Measurements from ENCODE around the gene AUTS2. TPM values are rescaled to one million over a fixed set of nuclear protein-coding genes. Genes with fewer than 3 reads are reported as not detected.

The AUTS2 gene
- total RNA-seq, 1 donor from 2014 or later = 95.3 TPM

DNA sequence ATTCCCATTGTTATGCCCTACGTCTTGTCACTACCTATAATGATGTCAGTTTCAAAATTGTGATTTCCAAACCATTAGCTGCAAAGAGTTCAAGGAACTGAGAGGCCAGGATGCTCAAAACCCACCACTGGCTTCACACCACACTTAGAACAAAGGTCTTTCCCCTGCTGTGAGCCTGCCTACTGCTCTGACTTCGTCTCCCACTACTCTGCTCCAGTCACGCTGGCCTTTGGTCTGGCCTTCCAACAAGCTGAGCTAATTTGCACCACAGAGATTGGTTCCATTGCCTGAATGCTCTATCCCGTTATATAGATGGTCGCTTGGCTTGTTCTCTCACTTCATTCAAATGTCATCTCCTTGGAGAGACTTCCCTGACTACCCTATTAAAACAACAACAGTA is 961.5 kb downstream of the AUTS2 start:
- DNase-seq = no peak

DNA sequence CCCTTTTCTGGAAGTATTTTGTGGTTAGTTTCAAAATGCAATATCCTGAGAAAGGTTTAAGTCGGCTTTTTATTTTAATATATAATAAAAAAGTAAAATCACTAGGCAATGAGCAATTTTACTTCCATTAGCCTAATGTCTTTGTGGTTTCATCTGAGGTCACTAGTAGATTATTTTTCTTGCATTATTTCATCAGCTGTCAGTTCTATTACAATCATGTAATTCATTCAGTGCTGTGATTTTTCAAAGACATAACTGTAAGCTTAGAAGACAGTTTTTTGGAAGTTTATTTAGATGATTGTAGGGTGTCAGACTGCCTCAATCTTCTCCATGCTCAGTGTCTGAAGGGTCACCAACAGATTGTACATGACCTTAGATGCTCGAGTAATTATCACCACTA is 965.7 kb downstream of the AUTS2 start:
- no peak for DNase-seq

DNA sequence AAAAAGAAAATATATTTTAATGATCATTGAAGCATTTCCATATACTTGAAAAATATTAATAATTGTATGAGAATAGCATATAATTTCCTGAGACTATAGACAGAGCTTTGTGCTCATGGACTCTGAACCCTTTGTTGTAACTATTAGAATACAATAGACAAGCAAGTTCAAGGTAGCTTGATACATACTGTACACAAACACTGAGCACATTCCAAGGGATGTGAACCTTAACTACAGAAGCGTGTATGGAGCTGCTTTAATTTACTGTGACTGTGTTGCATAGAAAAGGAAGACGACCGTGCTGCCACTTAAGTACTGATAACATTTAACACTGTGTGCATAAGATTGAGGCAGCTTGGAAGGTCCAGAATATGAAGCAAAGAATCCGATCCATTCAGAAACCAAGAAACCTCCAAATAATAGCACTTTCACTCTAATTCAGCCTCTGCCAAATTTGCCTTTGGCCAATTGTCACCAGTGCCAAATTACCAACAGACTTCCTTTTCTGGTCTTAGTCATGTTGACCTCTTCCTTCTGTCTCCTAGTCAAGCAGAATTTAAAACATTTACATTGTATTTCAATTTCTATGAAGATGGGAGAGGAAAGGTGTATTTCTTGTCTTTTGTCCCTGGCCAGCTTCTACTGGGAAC is 967.6 kb downstream of the AUTS2 start:
- DNase-seq = no peak

DNA sequence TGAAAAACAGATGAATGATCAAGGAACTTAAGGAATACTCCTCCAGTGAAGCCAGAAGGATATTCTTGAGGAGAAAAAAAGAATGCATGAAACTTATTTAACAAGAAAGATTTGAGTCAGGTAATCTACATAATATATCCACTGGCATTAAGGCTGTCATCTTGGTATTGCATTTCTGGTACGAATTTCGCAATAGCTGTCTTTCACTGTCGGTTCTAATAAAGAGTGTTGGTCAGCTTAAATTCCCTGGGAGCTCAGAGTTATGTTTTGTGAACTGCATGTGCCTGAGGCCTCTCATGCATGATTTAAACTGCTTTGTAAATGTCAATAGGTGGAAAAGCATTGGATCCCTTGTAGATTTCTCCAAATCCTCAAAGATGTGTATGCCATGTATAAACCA is 968.4 kb downstream of the AUTS2 start:
- no peak for DNase-seq

DNA sequence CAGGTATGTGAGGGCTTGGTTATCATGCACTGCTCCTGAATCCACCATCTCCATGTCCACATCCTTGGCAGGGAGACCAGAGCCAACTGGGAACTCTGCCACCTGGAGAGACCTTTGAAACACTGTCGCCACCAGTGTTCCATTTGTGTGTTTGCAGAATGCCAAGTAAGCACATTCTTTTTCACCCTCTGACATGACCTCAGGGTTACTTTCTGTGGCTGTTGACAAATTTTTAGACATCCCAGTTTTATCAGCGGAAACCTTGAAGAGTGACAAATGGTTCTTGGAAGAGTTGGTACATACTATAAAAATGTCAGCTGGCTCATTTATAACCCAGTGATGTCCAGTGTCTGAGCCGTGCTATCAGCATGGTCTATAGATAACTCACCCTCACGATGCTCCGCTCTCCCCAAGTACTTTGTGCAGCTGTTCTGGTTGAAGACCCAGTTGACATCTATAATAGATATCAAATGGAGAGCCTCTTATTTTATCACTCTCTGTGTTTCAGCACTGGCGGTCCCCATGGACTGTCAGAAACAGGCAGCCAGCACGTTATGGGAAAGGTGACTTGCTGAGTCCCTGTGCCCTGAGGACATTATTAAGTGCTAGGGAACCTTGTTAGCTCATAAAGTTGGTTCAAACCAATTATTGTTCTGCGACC is 970.5 kb downstream of the AUTS2 start:
- DNase-seq = no peak

DNA sequence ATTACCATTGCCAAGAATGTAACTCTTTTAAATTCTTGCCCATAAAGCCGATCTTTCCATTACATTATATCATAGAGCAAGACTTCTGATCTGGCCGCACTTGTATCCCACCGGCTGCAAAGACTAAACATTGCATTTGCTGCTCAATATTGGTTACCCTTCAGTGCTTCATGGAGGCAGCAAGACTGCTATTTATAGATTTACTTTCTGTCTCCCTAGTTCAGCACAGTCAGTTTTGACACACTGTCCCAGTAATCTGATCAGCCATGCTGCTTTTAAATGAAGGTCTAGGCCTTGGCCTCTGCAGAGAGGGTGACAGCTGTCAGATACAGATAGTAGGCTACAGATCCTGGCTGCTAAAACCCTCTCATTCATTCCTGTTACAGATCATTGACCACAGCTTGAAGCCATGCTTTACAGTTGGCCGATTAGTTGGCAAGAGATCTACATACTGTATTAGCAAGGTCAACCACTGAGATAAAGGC is 971.1 kb downstream of the AUTS2 start:
- DNase-seq = no peak

DNA sequence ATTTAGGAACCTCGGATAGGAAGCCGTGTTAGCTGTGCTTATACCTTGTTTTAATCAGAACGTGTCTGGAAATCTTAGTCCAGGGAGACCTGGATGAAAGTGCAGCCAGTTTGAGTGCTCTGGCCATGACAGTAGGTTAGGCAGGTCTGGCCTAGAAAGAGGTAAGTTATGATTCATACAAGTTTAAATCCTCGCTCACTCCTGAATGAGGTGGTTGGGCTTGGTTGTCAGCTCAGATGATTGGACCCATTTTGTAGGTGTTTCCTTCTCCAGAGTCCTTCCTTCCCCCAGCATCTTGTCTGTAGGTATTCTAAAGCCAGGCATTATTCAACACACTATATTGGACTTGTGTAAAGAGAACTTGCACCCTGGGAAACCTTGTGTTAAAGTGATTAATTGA is 971.8 kb downstream of the AUTS2 start:
- DNase-seq = no peak

DNA sequence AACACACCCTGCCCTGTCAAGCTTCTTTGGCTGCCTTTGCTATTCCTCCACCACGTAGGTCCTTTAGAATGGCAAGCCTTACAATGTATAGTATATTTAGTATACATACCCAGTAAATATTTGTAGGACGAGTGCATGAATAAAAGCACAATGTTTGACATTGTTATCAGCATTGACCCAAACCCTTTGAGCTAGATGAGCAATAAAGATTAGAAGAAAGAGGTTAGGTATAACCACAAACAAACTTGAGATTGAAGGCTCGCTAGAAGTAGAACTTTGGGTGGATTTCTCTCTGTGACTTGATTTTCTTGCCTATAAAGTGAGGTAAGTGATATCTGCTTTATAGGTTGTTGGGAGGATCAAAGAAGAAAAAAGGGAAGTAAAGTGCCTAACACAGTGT is 972.7 kb downstream of the AUTS2 start:
- DNase-seq = no peak

DNA sequence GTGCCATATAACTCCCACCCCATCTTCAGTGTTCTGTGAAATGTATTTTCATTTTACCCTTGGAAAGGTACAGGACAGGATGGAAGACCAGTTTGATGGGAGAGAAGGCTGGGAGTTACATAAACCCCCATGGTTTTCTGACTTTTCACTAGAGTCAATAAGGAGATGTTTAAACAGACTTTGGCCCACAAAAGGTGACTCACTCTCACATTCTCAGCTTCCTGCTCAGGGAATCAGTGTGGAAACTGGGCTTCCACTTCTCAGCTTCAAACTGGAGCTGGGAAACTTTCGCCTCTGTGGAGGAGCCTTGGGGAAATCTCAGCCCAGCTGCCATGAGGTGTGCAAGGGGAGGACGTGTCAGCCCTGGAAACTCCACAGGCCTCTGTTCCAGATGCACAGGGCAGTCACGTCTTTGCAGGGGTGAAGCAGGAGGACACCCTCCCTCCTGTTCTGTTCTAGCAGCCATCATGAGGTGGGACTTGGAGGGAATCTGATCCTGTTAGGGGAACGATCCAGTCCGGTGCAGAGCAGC is 973.2 kb downstream of the AUTS2 start:
- no peak for DNase-seq

DNA sequence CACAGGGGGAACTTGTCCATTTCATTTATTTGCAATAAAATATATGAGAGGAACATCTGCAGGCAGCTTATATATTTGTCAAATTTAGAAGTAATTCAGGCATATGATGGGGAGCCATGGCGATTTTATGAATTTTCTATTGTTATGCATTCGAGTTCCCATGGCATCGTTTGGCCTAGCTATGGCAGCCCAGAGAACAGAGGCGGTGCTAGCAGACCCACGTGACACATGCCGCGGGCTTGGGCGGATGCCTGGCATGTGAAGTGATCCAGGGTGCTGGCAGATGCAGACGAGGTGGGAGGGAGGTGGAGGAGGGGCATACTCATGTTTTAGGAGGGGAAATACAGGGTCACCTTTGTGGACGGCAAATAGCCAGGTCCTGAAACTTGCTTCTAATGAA is 973.7 kb downstream of the AUTS2 start:
- DNase-seq = peak; percentile 5

DNA sequence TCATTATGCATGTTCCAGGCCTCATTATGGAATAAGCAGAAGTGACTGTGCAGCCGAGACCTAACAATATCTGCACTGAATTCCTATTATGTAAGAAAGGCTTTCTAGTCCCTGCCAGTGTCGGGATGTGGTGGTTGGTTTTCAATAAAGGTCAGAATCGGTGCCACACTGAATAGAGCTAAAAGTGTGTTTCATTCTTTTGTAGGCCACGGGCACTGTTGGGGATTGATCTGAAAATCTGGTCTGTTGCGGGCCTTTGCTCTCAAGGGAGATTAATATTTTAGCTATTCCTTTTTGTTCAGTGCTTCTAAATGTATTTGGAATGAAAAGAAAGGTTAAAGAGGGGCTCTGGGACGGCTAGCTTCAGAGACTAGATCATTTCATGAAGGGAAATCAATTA is 974.3 kb downstream of the AUTS2 start:
- no peak for DNase-seq

DNA sequence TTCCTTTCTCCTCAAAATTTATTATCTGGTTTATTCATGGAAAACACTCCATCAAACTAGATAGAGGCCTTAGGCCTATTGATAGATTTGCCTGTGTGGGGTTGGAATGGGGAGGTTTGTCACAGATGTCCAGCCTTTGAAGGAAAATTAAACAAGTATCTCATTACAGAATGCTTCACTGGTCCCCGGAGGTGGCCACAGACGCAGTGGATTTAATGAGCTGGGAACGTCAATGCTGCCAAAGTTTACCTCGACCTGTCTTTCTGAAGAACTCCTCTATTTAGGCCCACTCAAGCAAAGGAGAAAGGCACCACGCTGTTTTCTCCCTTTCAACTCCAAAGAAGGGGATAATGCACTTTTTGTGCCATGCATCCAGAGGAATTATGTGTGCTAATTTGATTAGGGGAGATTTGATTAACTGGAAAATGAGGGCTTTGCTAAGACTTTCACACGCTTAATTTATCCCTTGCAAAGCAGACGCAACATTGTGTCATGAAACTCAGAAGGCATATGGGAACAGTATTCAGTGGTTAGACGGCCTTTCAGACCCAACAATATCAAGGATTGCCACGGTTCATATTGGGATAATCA is 974.9 kb downstream of the AUTS2 start:
- no peak for DNase-seq

DNA sequence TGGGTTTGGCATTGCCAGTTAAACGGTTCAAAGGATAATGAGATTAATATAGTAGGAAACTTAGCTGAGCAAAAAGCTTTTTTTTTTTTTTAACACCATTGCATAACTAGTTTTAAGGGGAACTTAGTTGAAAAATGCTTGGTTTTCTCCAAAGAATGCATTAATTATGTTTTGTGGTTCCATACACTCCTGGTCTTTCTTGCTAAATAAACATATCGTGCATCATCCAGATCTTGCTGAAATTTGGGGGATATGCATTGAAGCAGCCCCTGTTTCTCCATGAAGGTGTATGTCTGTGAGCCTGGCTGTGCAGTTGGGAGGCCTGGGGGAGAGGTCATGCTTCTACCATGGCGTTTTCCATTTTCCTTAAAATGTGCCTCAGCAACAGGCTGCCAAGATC is 975.4 kb downstream of the AUTS2 start:
- no peak for DNase-seq

DNA sequence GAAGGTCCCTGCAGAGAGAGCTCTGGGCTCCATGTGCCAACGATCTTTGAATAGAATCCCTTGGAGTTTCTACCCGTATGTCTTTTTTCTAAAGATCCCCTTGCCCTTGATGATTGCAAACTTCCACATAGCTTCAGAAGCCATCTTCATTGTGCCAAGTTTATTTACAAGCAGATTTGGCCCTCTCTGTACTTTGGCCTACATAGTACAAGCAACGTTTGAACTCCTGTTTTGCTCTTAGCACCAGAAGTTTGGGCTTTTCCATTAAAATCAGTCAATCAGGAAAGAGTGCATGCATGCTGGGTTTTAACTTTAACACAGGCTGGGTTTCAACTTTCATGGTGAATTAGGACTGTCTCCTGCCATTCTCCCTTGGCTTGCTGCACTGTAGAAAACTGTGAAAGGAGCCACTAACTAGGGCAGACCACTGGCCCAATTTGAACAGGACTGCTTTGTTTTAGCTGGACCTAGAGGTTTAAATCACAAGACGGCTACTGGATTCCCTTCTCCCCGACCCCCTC is 976.1 kb downstream of the AUTS2 start:
- DNase-seq = no peak

DNA sequence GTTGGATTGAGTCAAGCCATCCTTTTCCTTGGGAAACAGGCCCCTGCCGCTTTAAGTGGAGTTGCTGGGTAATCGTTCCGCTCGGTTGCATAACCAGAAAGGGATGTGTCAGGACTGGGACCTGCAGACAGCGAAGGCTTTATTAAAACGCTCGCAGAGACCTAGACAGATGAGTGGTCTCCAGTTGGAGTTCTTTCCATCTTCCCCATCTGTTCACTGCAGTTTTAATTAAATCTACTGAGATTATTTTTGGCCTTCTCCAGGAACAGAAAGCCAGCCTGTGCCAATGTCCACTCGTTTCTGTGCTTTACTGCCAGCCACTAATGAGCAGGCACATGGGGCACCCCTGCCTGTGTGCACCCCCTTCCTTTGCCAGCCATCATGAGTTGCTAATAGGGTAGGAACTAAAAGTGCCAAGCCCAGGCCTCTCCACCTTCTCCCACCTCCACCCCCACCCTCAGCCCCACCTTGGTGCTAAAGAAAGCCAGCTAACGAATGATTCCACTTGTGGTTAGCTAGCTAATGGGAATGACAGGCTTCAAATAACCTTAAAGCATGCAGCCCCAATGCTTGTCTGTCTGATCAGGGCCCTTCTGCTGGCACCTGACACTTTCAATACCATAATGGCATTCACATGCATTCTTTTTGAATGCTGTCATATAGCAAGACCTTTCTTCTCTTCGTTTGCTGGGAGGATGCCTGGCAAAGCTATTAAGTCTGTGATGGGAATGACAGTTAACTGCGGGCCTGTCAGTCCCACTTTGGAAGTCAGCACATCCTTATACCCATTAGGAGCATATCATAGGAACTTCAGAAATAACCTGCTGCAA is 976.9 kb downstream of the AUTS2 start:
- peak; percentile 50 for DNase-seq

DNA sequence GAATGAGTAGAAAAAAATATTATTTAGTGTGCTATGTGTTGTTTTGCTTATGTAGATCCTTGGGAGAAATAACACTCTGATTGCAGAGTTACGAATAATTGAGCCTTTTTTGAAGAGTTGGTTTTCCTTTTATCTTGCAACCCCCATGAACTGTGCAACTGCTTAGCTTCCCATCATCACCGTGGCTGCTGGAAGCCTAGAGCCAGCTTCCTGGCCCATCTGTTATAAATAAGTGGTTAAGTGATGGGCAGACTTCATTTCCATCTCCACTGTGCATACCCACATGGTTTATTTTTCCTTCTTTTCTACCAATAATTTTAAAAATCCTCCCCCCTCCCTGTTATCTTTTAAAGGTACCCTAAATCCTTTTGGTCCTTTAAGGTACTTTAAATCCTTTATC is 978.8 kb downstream of the AUTS2 start:
- DNase-seq = no peak

DNA sequence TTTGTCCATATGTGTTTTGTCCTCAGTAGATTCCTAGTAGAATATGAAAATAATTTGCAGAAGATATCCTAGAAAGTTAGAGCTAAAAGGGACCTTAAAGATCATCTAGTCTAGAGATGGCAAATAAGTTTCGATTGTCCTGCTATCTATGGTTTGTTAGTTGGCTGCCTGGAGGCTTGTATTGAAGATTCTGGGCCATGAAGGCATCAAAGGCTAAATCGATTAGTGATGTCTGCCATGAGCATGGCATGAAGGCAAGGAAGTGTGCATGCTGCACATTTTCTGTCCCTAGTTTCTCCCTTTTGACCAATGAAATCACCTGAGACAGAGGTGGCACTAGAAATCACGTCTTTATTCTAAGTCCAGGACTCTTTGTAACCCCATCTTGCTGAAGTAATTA is 979.9 kb downstream of the AUTS2 start:
- DNase-seq = no peak

DNA sequence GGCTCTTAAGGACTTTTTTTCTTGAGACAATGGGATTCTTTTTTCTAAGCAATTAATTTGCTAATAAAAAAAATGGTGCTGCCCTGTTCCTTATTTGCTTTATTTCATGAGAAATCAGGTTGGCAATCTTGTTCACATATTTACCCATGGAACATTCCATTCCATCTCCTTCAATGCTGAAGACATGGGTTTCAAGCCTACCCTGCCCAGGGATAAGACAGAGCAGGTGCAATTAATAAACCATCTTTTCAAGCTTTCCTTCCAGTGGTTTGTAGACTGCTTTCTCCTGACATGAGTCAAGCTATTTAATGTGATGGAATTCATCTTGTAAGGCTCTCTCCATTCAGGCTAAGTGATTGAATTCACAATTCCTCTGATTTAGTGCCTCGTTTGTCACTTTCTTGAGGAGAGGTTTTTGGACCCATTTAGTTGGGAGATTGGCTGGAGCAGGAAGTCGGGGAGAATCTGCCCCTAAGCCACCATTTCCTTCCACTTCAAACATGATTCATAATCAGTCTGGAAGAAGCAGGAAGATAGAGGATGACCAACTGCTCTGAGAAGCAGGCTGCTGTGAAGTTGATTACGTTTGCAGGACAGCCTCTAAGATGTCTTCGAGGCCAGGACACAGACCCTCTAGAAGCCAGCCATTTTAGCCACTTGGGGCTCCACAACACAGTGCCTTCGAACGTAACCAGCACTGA is 981.3 kb downstream of the AUTS2 start:
- no peak for DNase-seq

DNA sequence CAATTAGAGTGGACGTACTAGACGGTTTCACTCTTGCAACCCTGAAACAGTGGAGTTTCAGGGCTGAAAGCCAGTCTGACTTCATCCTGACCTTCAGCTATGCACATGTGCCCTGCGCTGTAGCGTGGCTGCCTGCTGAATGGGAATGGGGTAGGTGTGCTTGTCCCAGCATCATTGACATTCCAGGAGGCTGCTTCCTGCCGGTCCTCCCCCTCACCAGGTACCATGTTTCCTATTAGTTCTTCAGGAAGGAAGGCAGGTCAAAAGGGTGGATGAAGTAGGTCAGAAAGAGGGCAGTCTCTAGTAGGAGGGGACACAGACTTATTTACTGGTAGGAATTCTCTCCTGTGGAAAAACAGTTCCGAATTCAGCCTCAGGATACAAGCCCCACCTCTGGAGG is 981.9 kb downstream of the AUTS2 start:
- DNase-seq = no peak

DNA sequence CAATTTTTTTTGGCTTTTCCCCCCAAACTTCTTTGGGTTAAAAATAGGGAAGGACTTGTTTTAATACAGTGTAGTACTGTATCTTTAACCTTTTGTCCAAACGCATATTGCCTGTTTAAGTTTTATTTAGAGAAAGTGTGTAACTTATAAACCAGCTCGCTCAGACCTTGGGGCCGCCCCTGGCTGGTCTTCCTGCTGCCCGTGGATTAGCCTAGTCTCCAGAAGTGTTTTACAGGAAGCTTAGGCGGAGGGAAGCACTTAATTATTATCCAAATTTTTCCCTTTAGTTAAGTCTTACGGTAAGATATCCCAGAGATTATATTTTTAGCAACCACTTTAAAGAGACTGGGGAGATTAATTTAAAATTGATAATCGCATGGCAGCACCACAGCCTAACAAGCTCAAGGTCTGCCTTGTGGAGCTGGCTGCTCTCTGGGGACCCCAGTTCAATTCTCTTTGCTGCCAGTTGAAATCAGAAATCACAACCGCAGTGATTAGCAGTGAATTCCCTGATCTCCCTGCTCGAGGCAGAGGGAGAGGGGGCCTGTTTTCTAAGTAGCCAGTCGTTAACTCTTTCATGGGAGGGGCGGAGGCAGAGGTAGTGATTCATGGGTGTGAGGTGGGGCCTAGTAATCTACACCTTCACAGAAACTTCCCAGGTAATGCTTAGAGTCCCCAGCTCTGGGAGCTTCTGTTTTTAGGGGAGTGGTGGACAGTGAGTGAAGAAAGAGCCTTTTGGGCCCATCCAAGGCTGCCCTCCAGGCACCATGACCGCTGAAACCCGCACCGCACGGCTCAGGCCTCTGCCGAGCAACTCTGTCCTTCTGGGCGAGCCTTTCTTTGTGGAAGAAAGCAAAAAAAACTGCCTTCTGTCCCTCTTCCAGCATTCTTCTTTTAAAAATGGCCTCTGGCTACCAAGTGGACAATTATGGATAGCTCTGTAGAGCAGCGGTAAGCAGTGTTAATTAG is 984.9 kb downstream of the AUTS2 start:
- no peak for DNase-seq

Data from occipital lobe (tissue), 2 donors.